Urothelium cell line (cell line): ENCODE results near the gene HDAC10.
A peak's percentile ranks its signal among the peaks of the same experiment; 100 is the strongest.

Source experiments
- DNase-seq: peaks from one replicate; pipeline ENCODE4 v3.0.0; 2011; ENCODE audit warnings: low spot score, mixed read lengths
- FAIRE-seq: peaks from 2 replicates; lab custom pipeline; 2011; peaks lifted over from hg19 to GRCh38; lab: Jason Lieb, UNC

Gene HDAC10

GRCh38 chr22:50244420-50245213, 6.4 kb downstream of the HDAC10 start, which contains the start of gene TUBGCP6:
Gene TUBGCP6 (minus strand): TSS chr22:50245023. CDS start chr22:50244459, 564 bp downstream.
- DNase-seq: peak; percentile 97
- FAIRE-seq: peak; percentile 98

DNA sequence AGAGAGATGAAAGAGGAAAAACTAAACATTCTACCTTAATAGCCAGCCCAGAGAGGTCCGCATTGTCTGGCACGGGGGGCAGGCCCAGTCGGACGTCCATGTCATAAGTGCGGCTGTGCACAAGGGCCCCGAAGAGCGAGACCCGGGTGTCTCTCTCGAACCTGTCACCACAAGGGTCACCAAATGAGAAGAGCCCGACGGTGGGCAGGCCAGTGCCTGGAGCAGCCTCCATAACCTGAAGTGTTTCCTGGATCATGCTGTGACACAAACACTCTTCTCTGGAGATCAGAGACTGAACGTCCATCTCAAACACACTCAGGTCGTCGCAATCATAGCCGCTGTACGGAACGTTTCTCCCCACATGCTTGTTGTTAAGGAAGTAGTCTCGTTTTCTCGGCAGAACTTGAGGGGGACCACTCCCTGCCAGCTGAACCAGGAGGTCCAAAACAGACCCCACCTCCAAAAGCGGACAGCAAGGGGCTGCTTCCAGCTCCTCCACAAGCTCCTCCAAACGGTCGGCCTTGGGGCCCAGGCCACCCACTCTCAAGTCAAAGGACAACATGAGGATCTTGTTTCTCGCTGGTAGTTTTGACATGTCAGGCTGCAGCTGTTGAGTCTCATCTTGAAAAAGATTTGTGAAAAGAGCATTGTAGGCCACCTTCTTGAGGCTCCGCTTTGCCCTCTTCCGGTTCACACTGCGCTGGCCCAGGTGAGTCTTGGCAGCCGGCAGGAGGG, 7.2 kb downstream of the HDAC10 start:
- DNase-seq (no peak), FAIRE-seq (no peak)

DNA sequence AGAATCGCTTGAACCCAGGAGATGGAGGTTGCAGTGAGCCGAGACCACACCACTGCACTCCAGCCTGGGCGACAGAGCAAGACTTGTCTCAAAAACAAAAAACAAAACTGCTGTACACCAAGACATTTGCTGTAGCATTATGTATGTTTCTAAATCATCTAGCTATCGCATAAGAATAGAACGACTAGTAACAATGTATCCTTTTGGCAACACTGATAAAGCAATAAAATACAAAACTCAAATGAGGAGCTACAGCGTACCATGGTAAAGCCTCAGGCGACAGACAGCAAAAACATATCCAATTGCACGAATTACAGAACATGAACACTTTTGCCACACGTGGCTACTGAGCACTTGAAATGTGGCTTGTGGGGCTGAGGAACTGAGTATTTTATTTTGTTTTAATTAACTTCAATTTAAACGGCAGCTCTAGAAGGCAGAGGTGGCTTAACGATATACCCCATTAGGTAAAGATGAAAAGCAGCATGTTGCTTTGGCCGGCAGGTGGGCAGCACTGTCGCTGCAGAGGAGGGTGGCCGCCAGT, 8.6 kb downstream of the HDAC10 start:
- no peak for DNase-seq
- FAIRE-seq: peak; percentile 35

GRCh38 chr22:50238755-50239154, 12.3 kb downstream of the HDAC10 start:
- no peak for FAIRE-seq
- no peak for DNase-seq

GRCh38 chr22:50236731-50237409, 14.2 kb downstream of the HDAC10 start:
- DNase-seq (no peak), FAIRE-seq (no peak)

- DNase-seq (no peak), FAIRE-seq (peak; percentile 72)
These were observed 17.8 kb downstream of the HDAC10 start for GRCh38 chr22:50233223-50233622.

- FAIRE-seq (no peak), DNase-seq (no peak)
These were observed 18.4 kb downstream of the HDAC10 start for GRCh38 chr22:50232481-50233151.

GRCh38 chr22:50229370-50229769, 21.7 kb downstream of the HDAC10 start:
- FAIRE-seq: no peak
- no peak for DNase-seq

DNA sequence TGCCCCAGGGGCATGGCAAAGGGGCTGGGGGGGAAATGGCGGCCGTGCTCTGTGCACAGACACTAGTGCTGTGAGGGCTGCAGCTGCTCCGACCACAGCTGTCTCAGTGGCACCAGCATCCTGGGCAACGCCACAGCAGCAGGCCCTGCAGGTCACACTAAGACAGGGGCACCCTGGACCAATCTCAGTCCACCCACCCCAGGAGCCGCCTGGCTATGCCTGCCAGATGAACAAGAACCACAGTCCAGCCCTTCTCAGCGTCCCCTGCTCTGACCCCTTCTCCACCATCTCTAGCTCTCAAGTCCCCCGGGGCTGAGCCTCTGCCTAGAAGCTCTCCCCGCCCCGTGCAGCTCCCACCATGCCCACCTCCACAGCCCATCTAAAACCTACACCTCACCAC, 22.7 kb downstream of the HDAC10 start:
- FAIRE-seq (no peak), DNase-seq (no peak)

GRCh38 chr22:50227579-50228215, 23.4 kb downstream of the HDAC10 start:
- no peak for DNase-seq
- no peak for FAIRE-seq

- no peak for DNase-seq
- no peak for FAIRE-seq
These were observed 24.2 kb downstream of the HDAC10 start for GRCh38 chr22:50226875-50227165.

GRCh38 chr22:50226063-50226874, 24.8 kb downstream of the HDAC10 start:
- FAIRE-seq (no peak), DNase-seq (no peak)

GRCh38 chr22:50225200-50225969, 25.7 kb downstream of the HDAC10 start:
- FAIRE-seq (no peak), DNase-seq (no peak)

DNA sequence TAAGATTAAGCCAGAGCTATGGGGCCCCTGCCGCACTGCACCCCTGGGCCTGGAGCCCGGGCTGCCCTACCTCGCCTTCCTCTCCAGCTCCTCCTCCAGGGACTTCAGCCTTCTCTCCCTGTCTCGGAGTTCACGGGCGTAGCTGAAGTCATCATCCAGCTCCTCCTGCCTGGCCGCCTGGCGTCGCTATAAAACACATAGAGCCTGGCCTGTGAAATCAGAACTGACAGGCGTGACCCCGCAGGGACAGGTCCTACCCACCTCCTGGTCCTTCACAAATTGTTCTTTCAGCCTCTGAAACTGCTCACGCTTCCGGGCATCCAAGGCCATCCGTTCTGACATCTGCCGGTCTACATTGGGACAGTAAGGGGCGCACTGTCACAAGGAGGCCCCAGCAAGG, 27.0 kb downstream of the HDAC10 start:
- DNase-seq: no peak
- FAIRE-seq: no peak

DNA sequence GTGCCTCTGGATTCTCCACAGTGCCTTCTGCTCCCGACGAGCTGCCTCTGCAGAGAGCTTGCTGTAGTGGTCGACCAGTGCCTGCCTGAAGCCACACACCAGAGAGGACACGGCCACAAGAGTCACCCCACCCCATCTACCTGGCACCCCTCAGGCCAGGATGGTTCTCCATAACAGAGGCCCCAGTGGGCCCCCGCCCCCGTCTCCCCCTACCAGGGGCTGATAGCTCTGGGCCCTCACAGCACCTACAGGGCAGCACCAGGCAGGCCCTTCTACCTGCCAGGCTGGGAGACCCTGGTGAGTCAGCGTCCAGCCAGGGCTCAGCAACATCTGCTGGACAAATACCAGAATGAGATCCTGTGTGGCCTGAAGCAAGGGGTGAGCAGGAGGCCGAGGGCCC, 28.6 kb downstream of the HDAC10 start:
- DNase-seq: no peak
- no peak for FAIRE-seq

GRCh38 chr22:50221410-50222300, 29.4 kb downstream of the HDAC10 start:
- DNase-seq (no peak), FAIRE-seq (no peak)

DNA sequence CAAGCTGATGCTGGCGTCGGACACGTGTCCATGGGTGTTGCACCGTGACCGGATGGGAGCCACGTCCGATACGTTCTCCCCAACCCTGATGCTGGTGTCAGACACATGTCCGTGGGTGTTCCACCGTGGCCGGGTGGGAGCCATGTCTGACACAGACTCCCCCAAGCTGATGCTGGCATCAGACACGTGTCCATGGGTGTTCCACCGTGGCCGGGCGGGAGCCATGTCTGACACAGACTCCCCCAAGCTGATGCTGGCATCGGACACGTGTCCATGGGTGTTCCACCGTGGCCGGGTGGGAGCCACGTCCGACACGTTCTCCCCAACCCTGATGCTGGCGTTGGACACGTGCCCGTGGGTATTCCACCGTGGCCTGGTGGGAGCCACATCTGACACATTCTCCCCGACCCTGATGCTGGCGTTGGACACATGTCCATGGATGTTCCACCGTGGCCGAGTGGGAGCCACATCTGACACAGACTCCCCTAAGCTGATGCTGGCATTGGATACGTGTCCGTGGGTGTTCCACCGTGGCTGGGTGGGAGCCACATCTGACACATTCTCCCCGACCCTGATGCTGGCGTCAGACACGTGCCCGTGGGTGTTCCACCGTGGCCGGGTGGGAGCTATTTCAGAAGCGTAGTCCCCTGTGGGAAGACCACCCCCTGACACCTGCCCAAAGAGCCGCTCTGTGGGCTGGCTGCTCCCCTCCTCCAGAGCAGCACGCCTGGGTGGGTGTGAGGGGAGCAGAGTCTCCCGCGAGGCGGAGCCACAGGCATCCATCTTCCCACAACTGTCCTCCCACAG, 30.3 kb downstream of the HDAC10 start:
- no peak for DNase-seq
- peak; percentile 76 for FAIRE-seq
